K562 (cell line): Measurements from ENCODE around the gene TCEAL6. TPM values are rescaled to one million over a fixed set of nuclear protein-coding genes. Genes with fewer than 3 reads are reported as not detected.
"Not testable (repeated sequence)": the region's sequence is repeated elsewhere in the genome, so short reads cannot be mapped to it uniquely, and the experiment has no call there.

Experiments used
- ATAC-seq: fragments of 200-7000 bp; cut with Tn5 transposase; 3 replicates; pipeline ENCODE4 v1.9.1; 2020; ENCODE audit warnings: moderate library complexity
- BruUV-seq: library from RNA; stranded (reverse); fragments of 400-500 nt; replicated peaks from 2 replicates; lab custom pipeline; 2021; lab: Mats Ljungman, UMichigan
- CTCF ChIA-PET: fragments of 300-600 bp; formaldehyde crosslinking; extraction: SDS; loops from one replicate; lab custom pipeline; 2021; ENCODE audit warnings: low intra/inter-chr PET ratio; lab: Yijun Ruan, JAX
- POLR2A ChIA-PET: fragments of 300-600, 350-650 bp; sonication (Branson Sonifier 250); formaldehyde crosslinking; extraction: SDS; loops from one replicate; lab custom pipeline; 2021; ENCODE audit warnings: antibody characterized with exemption, inconsistent platforms; lab: Yijun Ruan, JAX
- DNase-seq, 4 experiments: peaks; one replicate each; pipeline versions ENCODE4 v3.0.0 to v3.0.0-alpha.2; 2011 to 2018; ENCODE audit warnings: low spot score in 3 of 4, mixed read lengths in 3 of 4; ENCODE audit errors: extremely low read depth in 1 of 4
- FAIRE-seq: peaks from 2 replicates; lab custom pipeline; 2011; peaks lifted over from hg19 to GRCh38; lab: Jason Lieb, UNC
- H2AFZ ChIP-seq: 2 replicates; pipeline ENCODE4 v1.6.0; 2011; ENCODE audit warnings: low read depth, low read length, control low read depth, inconsistent platforms
- H3K27ac ChIP-seq: fragments of 200-600 bp; 3 replicates; pipeline ENCODE4 v1.8.0; 2011; ENCODE audit warnings: low read depth, mild to moderate bottlenecking, control low read depth, inconsistent platforms, low read length, moderate library complexity, mixed read lengths; ENCODE audit errors: extremely low read depth
- H3K27me3 ChIP-seq, 2 experiments: fragments of 300-600 bp in 1 of 2; 2 replicates in 1 of 2; 3 replicates in 1 of 2; pipeline versions ENCODE4 v1.6.0 to v1.8.0; 2011; ENCODE audit warnings: inconsistent platforms in 2 of 2, low read length in 2 of 2, mild to moderate bottlenecking in 1 of 2, mixed read lengths in 1 of 2, moderate library complexity in 1 of 2; ENCODE audit not compliant: control insufficient read depth in 2 of 2, insufficient read depth in 2 of 2
- H3K36me3 ChIP-seq: fragments of 300-600 bp; 3 replicates; pipeline ENCODE4 v1.8.0; 2011; ENCODE audit warnings: mild to moderate bottlenecking, low read length, inconsistent platforms; ENCODE audit not compliant: control insufficient read depth, insufficient read depth
- H3K4me1 ChIP-seq, 2 experiments: fragments of 200-600 bp in 1 of 2; replicated peaks in 1 of 2; 2 replicates in 1 of 2; 3 replicates in 1 of 2; pipeline versions ENCODE4 v1.5.1 to v1.8.0; 2011; ENCODE audit warnings: inconsistent platforms in 2 of 2, low read length in 2 of 2, mild to moderate bottlenecking in 1 of 2, mixed read lengths in 1 of 2, moderate library complexity in 1 of 2; ENCODE audit not compliant: control insufficient read depth in 2 of 2, insufficient read depth in 2 of 2
- H3K4me2 ChIP-seq: 2 replicates; pipeline ENCODE4 v1.6.1; 2011; ENCODE audit warnings: low read length, control low read depth, inconsistent platforms, mixed read lengths; ENCODE audit not compliant: insufficient read depth
- H3K4me3 ChIP-seq: fragments of 200-600 bp; sonication (generic), shearing (Covaris generic); 2 replicates; pipeline ENCODE4 v1.5.1; 2016; ENCODE audit warnings: control low read depth, inconsistent platforms
- H3K79me2 ChIP-seq: fragments of 200-600 bp; 3 replicates; pipeline ENCODE4 v1.8.0; 2011; ENCODE audit warnings: low read length, inconsistent platforms; ENCODE audit not compliant: control insufficient read depth, insufficient read depth
- H3K9ac ChIP-seq, 2 experiments: 2 replicates each; pipeline versions ENCODE4 v1.6.0 to v1.6.1; 2011; ENCODE audit warnings: low read depth in 2 of 2, low read length in 2 of 2, control low read depth in 1 of 2, inconsistent platforms in 1 of 2, mild to moderate bottlenecking in 1 of 2, mixed read lengths in 1 of 2; ENCODE audit not compliant: insufficient read depth in 1 of 2
- H3K9me1 ChIP-seq: one replicate; pipeline ENCODE4 v1.6.0; 2011; ENCODE audit warnings: inconsistent platforms, mild to moderate bottlenecking, low read length, moderate library complexity; ENCODE audit not compliant: control insufficient read depth, insufficient read depth
- H3K9me3 ChIP-seq: replicated peaks from 2 replicates; pipeline ENCODE4 v1.5.1; 2011; ENCODE audit warnings: low read depth, low read length, inconsistent platforms; ENCODE audit not compliant: control insufficient read depth, insufficient read depth
- H4K20me1 ChIP-seq: replicated peaks from 2 replicates; pipeline ENCODE4 v1.6.1; 2011; ENCODE audit warnings: low read length, inconsistent platforms, mixed read lengths; ENCODE audit not compliant: control insufficient read depth, insufficient read depth
- DDX20 ChIP-seq: fragments of 450-650 bp; IDR thresholded peaks from 2 replicates; pipeline ENCODE4 v1.6.1; 2016; ENCODE audit warnings: missing genetic modification characterization, low read depth, mild to moderate bottlenecking, missing compliant biosample characterization, moderate library complexity
- GATAD2A ChIP-seq: fragments of 450-650 bp; IDR thresholded peaks from 2 replicates; pipeline ENCODE4 v1.6.1; 2017
- JUND ChIP-seq, 2 experiments: IDR thresholded peaks; 2 replicates in 1 of 2; 3 replicates in 1 of 2; pipeline ENCODE4 v1.6.1; 2011; ENCODE audit warnings: borderline replicate concordance in 2 of 2, low read depth in 2 of 2, low read length in 2 of 2, improper control_type of control experiment in 1 of 2, missing biosample characterization in 1 of 2, missing genetic modification characterization in 1 of 2, missing genetic modification reagents in 1 of 2
- NFIX ChIP-seq: fragments of 250-450 bp; sonication (Bioruptor Pico); IDR thresholded peaks from 2 replicates; pipeline ENCODE4 v1.4.0; 2020; ENCODE audit warnings: low read depth, mild to moderate bottlenecking, moderate library complexity
- NR2F6 ChIP-seq: fragments of 450-650 bp; formaldehyde crosslinking; IDR thresholded peaks from 2 replicates; pipeline ENCODE4 v1.4.0; 2020; ENCODE audit warnings: mild to moderate bottlenecking
- SRSF3 ChIP-seq: fragments of 200-400 bp; formaldehyde crosslinking; IDR thresholded peaks from 2 replicates; pipeline ENCODE4 v1.6.1; 2016; ENCODE audit warnings: mild to moderate bottlenecking, low read length, moderate library complexity; ENCODE audit not compliant: insufficient read depth
- WGBS: fragments of 100-300 bp; shearing (Covaris generic); methylation state at CpG from one replicate; pipeline ENCODE4 v1.1.6; 2016; ENCODE audit warnings: low coverage, mixed read lengths; ENCODE audit not compliant: insufficient coverage; ENCODE audit errors: missing lambda C conversion rate; 5-methylcytosine and 5-hydroxymethylcytosine counted together
- in situ Hi-C: fragments of 300-500 bp; cut with MboI; formaldehyde crosslinking; loops from 4 replicates; pipeline ENCODE4 v1.15.0; 2018; ENCODE audit warnings: inconsistent platforms, mixed read lengths
- intact Hi-C: fragments of 100-400 bp; cut with micrococcal nuclease; formaldehyde crosslinking; loops from 2 replicates; pipeline ENCODE4 v1.14.2; 2022
- polyA plus RNA-seq, 8 experiments: library from polyadenylated mRNA; depleted of rRNA in 4 of 8; stranded (reverse) in 5 of 8; unstranded in 3 of 8; fragments of >200 nt; fragmentation: Nextera tagmentation in 2 of 8; fragmentation: Illumina TruSeq in 1 of 8; extraction: Ambion mirVana in 2 of 8; extraction: Trizol in 1 of 8; gene quantifications; 2 replicates each; pipeline versions ENCODE4 v1.2.1 to v1.2.3, GENCODE V29; 2011 to 2014; ENCODE audit warnings: inconsistent platforms in 1 of 8, missing spikeins in 1 of 8
- total RNA-seq, 7 experiments: library from RNA; depleted of rRNA in 6 of 7; stranded (reverse); fragments of >200 nt in 6 of 7; fragmentation: Illumina TruSeq in 2 of 7; extraction: Trizol in 2 of 7; gene quantifications; 2 replicates each; pipeline versions ENCODE4 v1.2.1 to v1.2.3, GENCODE V29; 2011 to 2021; ENCODE audit warnings: low replicate concordance in 1 of 7

Gene TCEAL6
- total and polyA plus RNA-seq, 9 of the 15 experiments (the other 6 are each of a cell fraction or from before 2014, with no cell fraction given): not detected

GRCh38 chrX:102126863-102127262, 15.4 kb downstream of the TCEAL6 start:
- Histone ChIP-seq H3K36me3 (no peaks in the 10 kb centered on the region), H3K27me3 (no peaks in the 10 kb centered on the region), H3K27ac (no peak overlapping the region), H4K20me1 (no peaks in the 10 kb centered on the region), H3K4me3 (no peak overlapping the region), H3K79me2 (no peaks in the 10 kb centered on the region), H3K9me1 (no peaks in the 10 kb centered on the region), H3K4me1 (no peaks in the 10 kb centered on the region), H3K4me2 (no peak overlapping the region), H3K9me3 (no peaks in the 10 kb centered on the region), H3K9ac (no peak overlapping the region), H2AFZ (no peak overlapping the region)
- FAIRE-seq (no peak), DNase-seq (no peak), ATAC-seq (no peak)
- TF ChIP-seq NR2F6 (CRISPR knock-in tag): no peak
- TF ChIP-seq DDX20 (tag): no peak
- no peak for TF ChIP-seq GATAD2A
- no peak for TF ChIP-seq SRSF3
- no peak for TF ChIP-seq NFIX (CRISPR knock-in tag)
- no peak for TF ChIP-seq JUND (IDR thresholded peaks at IDR 0.05; ENCODE audit: borderline replicate concordance, low read depth, low read length)
- no peak for TF ChIP-seq JUND (tag; IDR thresholded peaks at IDR 0.05; ENCODE audit: borderline replicate concordance, low read depth, low read length)
- BruUV-seq: no TSS peak
- ChIA-PET POLR2A (no interaction called here), CTCF (no interaction called here)
- 2% methylated on average over 6 of the region's 8 CpGs for WGBS
- intact Hi-C loops (no loop called here), in situ Hi-C loops (no loop called here)

GRCh38 chrX:102126080-102126818, 16.0 kb downstream of the TCEAL6 start:
- CTCF ChIA-PET, H3K9me3 ChIP-seq, DNase-seq, intact Hi-C loops, H3K27ac ChIP-seq, H3K9ac ChIP-seq, H4K20me1 ChIP-seq, H3K4me1 ChIP-seq, H3K9me1 ChIP-seq, in situ Hi-C loops, H3K79me2 ChIP-seq, BruUV-seq, H3K36me3 ChIP-seq, FAIRE-seq, H3K27me3 ChIP-seq, POLR2A ChIA-PET, ATAC-seq, H3K4me2 ChIP-seq, H3K4me3 ChIP-seq, H2AFZ ChIP-seq: not testable (repeated sequence)
- 9% methylated on average over 5 of the region's 21 CpGs for WGBS

GRCh38 chrX:102125436-102125835, 16.8 kb downstream of the TCEAL6 start, which contains the start of gene TCEAL2:
TSS of gene TCEAL2 (plus strand) at chrX:102125679. CDS start at chrX:102126831, 1,152 bp downstream.
- WGBS: 2% methylated on average over 7 of the region's 38 CpGs
- FAIRE-seq, POLR2A ChIA-PET, H3K36me3 ChIP-seq, H4K20me1 ChIP-seq, ATAC-seq, intact Hi-C loops, H3K9ac ChIP-seq, in situ Hi-C loops, H3K27ac ChIP-seq, H3K9me3 ChIP-seq, BruUV-seq, CTCF ChIA-PET, H3K79me2 ChIP-seq, H3K4me1 ChIP-seq, H3K27me3 ChIP-seq, DNase-seq, H3K4me3 ChIP-seq, H3K4me2 ChIP-seq, H2AFZ ChIP-seq, H3K9me1 ChIP-seq: not testable (repeated sequence)
